GM19238 (cell line): ENCODE data around the gene FKBP9.
"Not testable (repeated sequence)": the region's sequence is repeated elsewhere in the genome, so short reads cannot be mapped to it uniquely, and the experiment has no call there.

Experiments
- DNase-seq: peaks from one replicate; pipeline ENCODE4 v3.0.0; 2011; ENCODE audit warnings: low spot score; ENCODE audit not compliant: insufficient read length

The FKBP9 gene

DNA sequence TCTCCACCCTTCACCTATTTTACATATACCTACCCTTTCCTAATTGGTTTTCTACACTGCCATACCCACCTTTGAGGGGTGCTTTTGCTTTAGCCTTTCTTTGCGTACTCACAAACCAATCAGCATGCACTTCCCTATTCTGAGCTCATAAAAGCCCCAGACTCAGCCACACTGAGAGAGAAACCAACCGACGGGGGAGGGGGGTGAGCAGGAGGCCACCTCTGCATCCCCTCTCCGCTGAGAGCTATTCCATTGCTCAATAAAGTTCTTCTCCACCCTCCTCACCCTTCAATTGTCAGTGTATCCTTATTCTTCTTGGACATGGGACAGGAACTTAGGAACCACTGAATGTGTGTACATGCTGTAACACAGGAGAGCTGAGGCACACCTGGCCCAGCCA lies 9.0 kb upstream of the FKBP9 start:
- DNase-seq, result no peak

DNA sequence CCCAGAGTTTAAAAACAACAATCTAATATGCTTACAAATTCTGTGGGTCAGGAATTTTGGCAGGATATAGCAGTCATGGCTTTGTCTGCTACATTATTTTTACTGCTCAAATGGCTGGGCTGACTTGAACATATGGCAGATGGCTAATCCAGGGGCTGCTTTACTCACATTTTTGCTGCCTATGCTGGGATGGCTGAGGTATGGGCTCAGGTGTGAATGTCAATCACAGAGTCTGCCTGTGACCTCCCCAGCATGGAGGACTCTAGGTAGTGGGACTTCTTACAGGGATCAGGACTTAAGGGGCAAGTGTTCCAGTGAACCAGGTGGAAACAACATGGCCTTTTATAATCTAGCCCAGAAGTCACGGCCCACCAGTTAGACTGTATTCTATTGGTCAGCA lies 4.4 kb upstream of the FKBP9 start:
- no peak for DNase-seq

DNA sequence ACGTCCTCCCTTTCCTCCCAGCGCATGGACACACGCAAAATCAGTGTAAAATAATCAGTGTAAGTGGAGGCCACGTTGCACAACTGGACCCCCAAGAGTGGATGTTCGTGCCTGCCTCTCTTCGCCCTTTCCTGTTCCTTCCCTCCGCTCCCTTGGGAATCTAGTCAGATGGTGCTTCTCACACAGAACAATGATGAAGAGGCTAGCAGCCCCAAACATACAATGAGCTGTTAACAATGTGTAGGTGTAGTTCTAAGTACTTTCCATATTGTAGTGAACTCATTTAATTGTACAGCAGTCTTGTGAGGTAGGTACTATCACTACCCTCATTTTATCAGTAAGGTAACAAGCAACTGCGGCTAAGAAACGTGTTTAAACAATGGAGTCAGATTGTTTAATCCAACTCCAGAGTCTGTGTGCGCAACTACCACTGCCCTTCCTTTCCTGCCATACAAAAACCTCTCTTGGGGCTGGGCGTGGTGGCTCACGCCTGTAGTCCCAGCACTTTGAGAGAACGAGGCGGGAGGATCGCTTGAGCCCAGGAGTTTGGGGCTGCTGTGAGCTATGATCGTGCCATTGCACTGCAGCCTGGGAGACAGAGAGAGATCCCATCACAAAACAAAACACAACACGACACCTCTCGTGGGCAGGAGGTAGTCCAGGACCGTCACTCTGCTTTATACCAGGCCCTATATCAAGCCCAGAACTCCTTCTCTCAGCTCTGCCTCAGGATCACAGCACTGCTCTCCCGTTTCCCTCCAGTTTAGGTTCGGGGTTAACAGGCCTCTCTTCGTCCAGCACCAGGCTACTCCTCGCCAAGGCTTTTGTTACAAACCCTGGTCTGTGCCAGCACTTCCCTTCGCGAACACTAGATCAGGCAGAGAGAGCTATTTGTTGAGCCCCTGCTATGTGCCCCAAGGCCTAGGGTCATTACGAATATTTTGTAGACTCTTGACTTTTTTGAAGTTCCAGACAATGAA lies 1.1 kb downstream of the FKBP9 start:
- DNase-seq, result no peak

DNA sequence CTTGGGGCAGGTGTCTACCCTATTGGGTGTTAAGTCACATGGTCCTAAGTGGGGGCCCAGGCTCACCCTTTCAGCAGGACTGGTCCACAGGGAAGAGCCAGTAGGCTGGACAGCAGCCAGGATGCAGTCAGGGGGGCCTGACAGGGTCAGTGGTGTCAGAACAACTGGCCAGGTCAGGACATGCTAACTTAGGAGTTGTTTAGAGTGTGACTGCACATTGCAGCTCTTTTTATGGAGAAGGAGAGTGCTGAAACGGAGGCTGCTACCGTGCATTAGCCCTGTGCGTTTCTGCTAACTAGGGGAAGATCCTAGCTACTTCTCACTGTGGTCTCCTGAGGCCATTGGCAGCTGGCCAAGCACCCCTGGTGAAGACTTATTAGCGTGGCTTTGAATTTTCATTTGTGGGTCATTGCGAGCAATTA lies 6.7 kb downstream of the FKBP9 start:
- not testable (repeated sequence) for DNase-seq

DNA sequence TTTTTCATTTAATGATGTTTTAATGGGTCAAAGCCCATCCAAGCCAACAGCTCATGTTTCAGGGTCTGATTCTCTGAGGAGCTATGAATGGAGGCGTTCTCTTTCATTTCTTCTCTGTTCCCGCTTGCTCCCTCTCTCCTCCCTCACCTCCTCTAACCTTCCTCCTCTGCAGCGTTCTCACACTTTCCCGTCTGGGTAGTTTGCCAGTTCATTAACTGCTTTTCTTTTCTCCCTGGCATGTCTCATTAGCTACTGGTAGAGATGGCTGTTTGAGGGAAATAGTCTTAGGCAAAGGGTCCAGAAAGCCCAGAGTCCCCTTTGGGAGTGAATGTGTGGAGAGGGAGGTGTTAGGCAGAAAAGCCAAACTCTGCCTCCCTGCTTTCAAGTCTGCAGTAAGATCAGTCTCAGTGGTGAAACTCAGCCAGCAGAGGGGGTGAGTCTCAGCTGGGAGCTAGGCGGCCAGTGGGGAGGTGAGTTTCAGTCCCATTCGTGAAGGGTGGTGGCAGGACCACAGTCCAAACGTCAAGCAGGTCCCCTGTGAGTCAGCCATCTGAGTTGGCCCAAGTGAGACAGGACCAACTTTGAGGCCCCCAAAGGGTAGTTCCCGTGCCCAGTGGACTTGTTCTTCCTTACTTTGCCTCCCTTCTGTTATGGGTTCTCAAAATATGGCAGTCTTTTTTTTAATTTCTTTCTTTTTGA lies 7.4 kb downstream of the FKBP9 start:
- DNase-seq, result not testable (repeated sequence)

DNA sequence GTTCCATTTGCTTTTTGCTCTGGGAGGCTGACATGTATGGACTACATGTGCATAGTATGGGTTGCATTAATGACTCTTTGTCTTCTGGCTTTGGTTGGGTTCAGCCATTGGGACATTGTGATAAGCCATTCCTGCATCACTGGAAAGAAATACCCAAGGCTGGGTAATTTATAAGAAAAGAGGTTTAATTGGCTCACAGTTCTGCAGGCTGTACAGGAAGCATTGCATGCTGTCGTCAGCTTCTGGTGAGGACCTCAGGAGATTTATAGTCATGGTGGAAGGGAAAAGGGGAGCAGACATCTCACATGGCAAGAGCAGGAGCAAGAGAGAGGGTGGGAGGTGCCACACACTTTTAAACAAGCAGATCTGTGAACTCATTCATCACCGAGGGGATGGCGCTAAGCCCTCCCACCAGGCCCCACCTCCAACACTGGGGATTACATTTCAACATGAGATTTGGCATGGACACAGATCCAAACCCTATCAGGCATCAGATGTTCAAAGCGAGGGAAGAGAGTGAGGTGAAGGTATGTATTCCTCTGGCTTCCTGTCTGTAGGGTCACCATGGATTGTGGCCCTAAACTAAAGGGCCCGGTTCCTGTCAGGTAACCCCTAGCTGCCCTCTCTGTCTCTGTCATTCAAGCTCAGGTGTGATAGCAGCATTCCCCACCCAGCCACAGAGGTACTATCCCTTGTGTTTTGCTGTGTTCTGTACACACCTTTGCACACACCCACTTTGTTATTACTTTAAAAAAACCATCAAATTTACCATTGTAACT lies 9.4 kb downstream of the FKBP9 start:
- DNase-seq, result not testable (repeated sequence)

DNA sequence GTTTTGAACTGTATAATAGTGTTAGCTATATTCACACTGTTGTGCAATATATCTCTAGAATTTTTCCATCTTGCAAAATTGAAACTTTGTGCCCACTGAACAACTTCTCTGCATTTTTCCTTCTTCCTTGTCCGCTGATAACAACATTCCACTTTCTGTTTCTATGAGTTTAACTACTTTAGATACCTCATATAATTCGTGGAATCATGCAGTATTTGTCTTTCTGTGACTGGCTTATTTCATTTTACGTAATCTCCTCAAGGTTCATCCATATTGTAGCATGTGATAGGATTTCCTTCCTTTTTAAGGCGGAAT lies 10.0 kb downstream of the FKBP9 start:
- not testable (repeated sequence) for DNase-seq

DNA sequence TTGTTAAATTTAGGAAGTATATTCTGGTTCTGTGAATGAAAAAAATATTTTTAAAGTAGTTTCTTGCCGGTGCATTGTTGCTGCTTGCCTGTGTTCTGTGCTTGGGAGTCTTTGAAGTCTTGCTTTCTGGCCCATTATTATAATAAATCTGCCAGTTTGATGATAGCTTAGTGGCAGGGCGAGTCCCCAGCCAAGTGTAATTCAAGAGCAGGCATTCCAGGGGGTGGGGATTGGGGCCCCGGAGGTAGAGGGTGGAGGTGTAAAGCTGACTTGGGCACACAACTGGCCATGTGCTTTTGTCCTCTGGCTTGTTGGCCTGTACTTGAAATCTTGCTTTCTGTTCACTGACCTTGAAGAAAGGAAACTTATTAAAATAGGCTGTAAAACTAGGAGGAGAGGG lies 14.7 kb downstream of the FKBP9 start:
- DNase-seq, result not testable (repeated sequence)

DNA sequence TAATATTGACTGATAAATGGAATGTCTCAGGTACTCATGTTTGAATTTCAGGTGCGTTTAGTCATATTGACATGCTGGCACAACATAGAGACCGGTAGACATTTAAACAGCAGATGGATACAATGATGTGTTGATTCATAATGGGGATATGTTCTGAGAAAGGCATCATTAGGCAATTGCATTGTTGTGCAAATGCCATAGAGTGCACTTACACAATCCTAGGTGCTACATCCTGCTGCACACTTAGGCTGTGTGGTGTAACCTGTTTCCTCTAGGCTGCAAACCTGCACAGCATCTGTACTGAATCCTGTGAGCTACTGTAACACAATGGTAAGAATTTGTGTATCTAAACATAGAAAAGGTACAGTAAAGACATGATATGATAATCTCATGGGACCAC lies 19.9 kb downstream of the FKBP9 start:
- DNase-seq, result not testable (repeated sequence)

DNA sequence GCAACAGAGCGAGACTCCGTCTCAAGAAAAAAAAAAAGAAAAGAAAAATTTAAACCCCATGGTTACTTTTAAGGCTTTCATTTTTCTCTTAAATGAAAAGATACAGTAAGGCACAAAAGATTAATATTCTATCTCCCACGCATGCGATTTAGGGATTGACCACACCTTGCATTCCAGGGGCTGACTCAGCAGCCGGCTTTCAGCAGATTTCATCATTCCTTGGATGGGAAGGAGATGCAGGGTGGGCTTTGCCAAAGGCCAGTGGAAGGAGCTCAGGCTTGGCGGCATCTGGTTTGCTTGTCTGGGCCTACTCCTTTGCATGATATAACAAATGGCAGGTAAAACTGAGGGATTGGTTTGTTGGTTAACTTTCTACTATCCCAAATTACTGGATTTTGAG lies 22.0 kb downstream of the FKBP9 start:
- not testable (repeated sequence) for DNase-seq

DNA sequence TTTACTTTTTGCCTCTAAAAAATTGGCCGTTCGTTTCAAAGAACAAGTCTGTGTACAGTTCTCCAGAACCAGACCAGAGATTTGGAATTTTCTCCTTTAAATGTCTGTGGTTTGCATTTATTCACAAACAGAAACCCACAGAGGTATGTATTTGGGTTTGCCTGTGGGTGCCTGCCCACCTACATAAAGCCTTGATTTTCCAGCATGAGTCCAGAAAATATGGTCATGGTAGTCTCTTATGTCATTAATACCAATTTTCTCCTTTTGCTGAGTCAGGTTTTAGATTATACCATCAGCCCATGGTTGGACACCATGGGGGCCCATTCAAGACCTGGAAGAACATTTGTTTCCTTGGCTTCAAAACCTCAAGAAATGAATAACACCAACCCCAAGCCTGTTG lies 22.7 kb downstream of the FKBP9 start:
- DNase-seq, result not testable (repeated sequence)

DNA sequence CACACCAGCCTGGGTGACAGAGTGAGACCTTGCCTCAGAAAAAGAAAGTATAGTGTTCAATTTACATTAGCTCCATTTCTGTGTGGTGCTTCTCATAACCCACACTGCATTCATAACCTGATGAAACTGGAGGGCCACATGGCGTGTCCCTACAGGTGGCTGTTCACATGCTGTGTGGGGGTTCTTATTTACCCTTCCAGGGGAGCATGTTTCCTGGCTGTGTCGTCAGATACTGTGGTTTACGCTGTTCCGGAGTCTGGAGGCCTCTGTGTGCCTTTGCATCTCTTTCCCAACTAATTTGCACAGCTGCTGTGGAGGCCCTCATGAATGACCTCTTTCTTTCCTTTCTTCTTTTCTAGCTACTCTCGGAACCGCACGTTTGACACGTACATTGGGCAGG lies 30.9 kb downstream of the FKBP9 start:
- DNase-seq, result not testable (repeated sequence)

DNA sequence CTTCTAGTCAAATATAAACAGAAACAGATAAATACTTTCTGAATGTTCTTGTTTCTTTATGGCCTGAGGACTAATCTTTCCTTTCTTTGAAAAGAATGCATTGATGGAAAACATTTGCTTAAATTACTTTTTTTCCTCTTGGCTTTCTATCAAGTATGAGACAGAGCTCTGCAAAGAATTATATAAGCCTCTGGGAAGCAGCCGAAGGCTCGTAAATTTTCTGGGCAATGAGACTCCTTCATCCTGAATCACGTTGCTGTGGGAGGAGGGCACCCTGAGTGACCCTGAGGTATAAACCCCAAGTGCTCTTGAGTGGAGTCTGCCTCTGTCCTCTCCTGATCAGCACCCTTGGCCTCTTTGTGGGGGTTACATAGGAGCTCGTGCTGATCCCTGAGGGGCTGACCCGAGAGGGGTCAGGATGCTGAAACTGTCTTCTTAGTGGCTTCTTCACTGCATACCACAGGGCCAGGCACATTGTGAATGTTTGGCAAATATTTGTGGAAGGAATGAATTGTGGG lies 33.9 kb downstream of the FKBP9 start:
- DNase-seq, result not testable (repeated sequence)

DNA sequence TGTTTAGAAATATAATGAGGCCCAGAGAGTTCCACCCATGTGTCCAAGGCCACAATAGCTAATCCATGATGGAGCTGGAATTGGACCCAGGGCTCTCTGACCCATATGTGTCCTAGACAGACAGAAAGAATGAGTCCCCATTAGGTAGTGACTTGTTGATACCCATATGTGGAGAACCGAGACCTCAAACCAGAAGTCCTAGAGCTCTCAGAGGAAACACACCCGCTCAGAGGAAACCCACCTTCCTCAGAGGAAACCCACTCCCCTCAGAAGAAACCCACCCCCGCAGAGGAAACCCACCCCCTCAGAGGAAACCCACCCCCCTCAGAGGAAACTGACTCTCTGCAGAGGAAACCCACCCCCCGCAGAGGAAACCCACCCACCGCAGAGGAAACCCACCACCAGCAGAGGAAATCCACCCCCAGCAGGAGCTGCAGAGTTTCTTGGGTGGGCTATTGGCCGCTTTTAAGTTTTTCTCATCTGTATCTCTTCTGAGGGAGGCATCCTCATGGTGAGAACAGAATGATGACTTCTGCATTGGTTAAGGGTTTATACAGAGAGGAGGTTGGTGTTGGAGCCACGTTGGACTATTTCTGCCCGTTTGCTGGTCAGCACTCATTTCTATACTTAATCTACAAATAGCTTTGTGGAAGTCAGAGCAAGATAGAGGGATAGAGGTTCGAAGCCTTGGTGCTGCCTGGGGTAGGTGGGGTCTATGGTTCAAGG lies 34.9 kb downstream of the FKBP9 start:
- not testable (repeated sequence) for DNase-seq

DNA sequence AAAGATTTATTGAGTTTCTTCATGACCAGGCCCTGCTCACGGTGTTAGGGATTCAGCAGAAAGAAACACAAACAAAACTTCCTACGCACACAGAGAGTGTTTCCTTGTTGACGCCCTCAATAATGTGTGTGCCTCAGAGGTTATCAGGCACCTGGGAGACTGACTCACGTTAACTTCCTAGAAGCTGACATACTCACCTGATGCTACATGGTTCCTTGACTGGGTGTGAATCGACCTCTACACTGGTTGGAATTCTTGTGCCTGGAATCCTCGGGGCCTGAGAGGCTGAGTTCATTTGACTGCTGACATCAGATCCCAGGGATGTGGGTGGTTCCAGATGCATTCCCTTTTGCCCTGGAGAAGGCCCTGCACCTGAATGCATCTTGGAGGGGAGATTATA lies 35.5 kb downstream of the FKBP9 start:
- DNase-seq, result not testable (repeated sequence)

DNA sequence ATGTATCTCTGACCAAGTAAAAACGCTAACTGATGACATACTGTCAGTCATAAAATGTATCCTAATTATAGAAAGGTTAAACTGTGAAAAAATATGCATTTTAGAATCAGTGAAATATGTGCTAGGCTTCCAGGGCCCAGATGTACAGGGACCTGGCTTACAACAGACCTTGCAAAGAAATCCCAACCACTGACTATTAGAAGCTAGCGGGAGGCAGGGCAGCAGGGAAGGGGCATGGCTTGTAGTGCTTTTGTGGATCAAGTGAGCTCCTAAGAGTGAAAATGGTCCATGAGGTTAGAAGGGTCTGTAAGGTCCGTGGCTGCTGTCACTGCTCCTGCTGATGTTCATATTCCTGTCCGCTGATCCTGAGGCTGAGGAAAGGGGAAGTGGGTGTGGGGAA lies 40.7 kb downstream of the FKBP9 start:
- not testable (repeated sequence) for DNase-seq

DNA sequence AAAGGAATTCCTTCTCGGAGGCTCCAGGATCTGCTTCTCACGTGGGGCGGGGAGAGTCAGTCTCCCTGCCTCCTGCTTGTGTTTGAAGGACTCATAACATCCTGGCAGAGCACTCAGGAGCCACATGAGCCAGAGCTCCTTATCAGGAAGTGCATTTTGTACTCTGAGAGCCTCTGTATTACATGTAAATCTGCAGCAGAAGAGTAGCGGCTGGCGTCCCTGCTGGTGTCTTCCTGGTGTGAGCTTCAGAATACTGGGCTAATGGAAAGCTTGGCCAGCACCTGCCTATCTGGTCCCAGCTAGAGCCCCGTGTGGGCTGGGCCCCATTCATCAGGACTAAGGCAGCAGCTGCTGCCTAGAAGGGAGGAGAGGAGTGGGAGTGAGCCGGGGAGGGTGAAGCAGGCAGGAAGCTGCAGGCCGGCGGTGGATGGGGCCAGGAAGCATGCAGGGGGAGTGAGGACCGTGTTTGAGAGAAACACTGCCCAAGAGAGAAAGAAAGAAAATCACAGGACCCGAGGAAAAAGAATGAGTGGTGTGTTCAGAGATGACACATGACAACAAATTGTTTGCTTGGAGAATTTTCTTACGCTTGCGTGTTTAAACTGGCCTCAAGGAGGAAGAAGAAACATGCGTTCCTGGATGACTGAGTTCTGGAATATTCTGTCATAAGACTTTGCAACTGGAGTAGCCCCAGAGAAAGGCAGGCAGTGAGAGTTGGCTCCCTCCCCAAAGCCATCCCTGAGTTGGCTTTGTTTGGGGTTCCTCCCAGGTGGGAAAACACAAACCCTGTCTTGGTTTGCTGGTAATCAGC lies 41.3 kb downstream of the FKBP9 start:
- DNase-seq, result not testable (repeated sequence)

DNA sequence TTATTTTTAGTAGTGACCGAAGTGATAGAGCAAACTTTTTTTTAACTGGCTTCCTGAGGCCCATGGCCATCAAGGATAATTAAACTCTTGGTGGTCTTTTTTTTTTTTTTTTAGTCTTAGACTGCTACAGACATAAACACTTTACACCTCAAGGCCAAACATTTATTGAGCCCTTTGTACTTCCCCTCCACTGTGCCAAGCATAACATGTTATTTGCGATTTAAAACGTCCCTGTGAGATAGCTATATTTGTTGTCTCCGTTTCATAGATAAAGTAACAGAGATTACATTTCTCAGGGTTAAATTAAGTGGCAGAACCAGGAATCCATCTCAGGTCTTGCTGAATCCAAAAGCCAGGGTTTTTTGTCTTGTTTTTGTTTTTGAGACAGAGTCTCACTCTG lies 42.1 kb downstream of the FKBP9 start:
- not testable (repeated sequence) for DNase-seq

DNA sequence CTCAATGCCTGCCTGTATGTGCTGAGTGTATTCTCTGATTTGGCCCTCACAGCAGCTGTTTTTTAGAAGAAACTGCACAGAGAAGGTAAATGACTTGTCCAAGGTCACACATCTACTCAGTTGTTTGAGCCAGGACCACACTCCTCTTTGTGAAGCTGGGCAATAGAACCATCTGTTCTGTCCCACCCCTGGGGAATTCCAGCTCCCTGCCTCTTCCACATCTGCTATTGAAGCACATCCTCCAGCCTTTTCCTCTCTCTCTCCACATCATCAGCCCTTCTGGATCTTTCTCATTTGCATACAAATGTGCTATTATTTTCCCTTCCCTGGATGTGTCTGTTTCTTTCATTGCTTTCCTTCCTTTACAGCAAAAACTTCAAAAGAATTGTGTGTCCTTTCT lies 45.9 kb downstream of the FKBP9 start:
- DNase-seq, result not testable (repeated sequence)

DNA sequence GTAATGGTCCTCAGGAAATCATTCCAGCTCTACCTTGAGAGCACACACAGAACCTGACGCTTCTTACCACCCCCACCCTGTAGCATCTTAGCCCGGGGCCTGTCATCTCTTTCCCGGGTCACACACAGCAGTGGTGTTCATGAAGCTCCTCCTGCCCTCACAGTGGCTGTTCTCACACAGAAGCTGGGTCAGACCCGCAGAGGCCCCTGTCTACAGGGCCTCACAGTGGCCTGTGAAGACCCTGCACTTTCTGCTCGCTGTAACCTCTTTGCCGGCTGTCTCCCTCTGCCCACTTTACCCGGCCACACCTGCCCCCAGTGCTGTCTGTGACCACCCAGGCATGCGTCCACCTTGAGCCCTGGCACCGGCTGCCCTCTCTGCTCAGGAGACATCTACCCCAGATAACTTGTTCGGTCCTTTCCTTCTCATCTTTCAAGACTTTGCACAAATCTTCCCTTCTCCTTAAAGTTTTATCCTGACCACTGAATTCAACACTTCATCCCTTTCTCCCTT lies 46.9 kb downstream of the FKBP9 start:
- not testable (repeated sequence) for DNase-seq
